Stimulated activated CD8-positive, alpha-beta memory T cell treated with anti-CD3 and anti-CD28 coated beads, Interleukin-7, amount 100 ng/mL, for 48 hours (primary cell): Measurements from ENCODE around the gene PCMTD2.

Source experiments
- DNase-seq, 2 donors: peaks; one replicate each; pipeline ENCODE4 v3.0.0-alpha.2; 2020; ENCODE audit warnings: low read depth in 1 of 2; ENCODE audit errors: extremely low read depth in 1 of 2

The PCMTD2 gene

DNA sequence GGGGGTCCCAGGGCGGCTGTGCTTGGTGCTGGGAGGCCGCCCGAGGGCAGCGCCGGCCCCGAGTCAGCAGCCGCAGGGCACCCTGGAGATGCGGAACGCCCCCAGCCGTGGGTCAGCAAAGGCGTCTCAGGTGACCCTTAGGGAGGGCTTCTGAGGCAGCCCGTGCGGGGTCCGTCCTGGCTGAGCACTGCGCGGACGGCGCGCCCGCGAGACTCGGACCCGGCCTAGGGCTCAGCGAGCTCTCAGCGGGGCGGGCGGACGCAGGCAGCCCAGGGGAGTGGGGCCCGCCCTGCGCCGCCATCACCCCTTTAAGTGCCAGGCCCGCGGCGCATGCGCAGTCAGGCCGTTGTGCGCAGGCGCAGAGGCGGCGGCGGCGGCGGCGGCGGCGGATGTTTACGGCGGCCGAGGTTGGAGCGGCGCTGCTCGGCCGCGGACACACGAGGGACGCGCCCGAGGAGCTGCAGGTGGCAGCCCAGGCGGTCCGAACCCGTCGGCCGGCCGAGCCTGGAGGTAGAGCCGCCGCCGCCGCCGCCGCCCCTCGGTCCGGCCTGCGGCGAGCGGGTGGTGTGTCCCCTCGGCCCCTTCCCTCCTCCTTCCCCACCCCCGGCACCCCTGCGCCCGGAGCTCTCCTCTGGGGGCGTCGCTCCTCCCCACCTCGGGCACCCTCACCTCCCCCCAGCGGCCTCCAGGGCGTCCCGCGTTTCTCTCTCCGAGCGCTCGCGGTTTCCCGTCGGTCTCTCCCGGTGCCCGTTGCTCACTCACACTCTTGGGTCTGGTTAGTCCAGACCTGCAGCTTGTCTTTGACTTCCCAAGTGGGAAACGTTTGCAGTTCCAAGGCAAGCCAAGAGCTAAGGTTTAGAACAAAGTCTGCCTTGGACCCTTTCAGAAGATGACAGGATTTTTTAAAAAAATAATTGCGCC lies at the start of gene PCMTD2:
TSS of gene PCMTD2 (plus strand) at position 388 of the 921 bp plus-strand sequence. CDS start 4,218 bp downstream, outside the sequence.
- DNase-seq, result peak; percentile 64 to 71

DNA sequence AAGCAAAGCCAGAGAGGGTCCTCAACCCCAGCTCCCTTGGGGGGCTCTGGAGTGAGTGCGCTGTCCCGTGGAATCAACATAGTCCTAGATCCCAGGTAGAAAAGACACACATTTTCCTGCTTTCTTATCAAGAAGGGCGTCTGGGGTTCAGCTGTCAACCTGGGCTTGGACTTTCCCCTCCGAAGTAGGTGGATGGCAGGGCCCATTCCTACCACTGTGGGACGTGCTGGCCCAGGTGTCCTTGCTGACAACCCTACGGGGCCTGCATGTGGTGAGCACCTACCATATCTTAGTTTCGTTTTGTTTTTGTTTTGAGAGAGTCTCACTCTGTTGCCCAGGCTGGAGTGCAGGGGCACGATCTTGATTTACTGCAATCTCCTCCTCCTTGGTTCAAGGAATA lies 48.9 kb upstream of the PCMTD2 start:
- no peak for DNase-seq

DNA sequence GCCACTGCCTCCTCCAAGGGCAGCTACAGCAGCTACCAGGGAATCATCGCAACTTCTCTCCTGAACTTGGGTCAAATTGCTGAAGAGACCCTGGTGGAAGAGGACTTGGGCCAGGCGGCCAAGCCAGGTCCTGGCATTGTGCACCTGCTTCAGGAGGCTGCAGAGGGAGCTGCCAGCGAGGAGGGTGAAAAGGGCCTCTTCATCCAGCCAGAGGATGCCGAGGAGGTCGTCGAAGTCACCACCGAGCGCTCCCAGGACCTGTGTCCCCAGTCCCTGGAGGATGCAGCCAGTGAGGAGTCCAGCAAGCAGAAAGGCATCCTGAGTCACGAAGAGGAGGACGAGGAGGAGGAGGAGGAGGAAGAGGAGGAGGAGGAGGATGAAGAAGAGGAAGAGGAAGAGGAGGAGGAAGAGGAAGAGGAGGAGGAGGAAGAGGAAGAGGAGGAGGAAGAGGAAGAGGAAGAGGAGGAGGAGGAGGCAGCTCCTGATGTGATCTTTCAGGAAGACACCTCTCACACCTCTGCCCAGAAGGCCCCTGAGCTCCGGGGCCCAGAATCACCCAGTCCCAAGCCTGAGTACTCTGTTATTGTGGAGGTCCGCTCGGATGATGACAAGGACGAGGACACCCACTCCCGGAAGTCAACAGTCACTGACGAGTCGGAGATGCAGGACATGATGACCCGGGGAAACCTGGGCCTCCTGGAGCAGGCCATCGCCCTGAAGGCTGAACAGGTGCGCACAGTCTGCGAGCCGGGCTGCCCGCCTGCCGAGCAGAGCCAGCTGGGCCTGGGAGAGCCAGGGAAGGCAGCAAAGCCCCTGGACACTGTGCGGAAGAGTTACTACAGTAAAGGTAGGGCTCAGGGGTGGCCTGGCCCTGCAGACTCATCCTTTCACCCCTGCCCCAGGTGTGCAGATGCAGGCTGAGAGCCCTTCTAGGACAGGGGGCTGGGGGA lies 47.6 kb upstream of the PCMTD2 start:
- no peak for DNase-seq

DNA sequence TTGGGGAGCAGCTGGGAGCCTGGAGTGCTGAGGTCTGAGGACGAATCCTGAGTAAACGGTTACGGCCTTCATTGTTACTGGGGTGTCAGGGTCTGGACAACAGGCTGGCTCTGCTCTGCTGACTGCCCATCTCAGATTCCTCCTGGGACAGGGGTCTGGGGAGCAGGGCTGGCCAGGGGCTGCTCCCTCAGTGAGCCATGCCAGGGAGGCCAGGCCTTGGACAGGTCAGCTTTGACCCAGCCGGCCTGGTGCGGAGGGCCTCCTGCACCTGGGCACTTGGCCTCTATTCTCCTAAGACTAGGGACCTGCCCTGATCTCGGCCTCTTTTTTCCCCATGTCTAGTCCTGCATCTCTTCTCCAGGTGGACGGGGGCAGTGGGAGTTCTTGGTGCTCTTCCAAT lies 46.4 kb upstream of the PCMTD2 start:
- DNase-seq, result no peak

DNA sequence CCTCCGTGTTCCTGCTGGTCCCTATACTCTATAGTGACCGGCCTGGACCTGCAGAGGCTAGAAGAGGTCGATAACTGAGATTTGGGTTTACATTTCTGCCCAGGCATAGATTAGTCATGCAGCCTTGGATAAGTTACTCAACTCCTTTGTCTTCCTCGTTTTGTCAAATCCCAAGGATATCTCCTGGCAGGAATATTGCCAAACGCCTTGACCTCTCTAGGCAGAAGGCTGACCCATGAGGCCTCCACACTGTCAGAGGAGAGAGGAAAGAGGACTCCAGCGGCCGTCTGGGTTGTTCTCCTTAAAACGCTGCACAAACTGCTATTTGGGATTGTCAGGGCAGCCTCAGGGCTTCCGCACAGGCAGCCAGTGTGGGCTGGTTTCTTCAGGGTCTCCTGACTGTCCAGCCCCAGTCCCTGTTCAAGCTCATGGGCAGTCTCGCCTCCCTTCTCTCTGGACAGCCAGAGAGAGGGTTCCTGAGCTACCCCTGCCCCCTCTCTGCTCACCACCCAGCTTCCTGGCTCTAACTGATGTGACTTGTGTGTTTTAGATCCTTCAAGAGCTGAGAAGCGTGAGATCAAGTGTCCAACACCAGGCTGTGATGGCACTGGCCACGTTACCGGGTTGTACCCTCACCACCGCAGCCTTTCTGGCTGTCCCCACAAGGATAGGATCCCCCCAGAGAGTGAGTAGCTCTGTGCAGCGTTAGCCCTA lies 44.7 kb upstream of the PCMTD2 start:
- DNase-seq, result no peak

DNA sequence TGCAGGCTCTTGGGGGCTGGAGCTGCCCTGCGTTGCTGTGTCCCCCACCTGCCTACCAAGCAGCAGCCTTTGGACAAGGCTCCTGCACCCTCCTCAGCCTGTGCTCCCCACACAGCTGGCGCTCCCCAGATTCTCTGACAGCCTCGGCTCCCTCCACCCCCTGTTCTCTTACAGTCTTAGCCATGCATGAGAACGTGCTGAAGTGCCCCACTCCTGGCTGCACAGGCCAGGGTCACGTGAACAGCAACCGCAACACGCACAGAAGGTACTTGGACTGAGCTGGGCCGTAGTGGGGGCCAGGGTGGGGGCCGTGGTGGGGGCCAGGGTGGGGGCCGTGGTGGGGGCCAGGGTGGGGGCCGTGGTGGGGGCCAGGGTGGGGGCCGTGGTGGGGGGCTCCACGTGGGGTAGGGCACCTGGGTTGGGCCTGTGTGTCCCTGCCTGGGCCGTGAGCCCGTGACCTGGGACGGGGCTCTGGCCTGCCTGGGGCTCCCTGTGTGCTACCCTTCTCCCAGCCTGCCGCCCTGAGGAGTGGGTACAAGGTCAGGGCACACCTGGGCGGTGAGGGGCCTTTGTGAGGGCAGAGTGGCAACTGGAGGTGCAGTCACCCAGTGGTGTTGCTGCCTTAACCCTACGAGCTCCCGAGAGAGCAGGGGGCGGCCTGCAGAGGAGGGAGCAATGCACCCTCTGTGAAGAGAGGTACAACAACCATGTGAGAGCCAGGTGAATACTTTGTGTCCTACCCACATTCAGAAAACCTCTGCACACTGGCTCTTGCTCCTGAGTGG lies 43.5 kb upstream of the PCMTD2 start:
- no peak for DNase-seq

GRCh38 chr20:64212755-64213154 lies 42.8 kb upstream of the PCMTD2 start:
- no peak for DNase-seq

- DNase-seq, result no peak
These were observed 41.4 kb upstream of the PCMTD2 start for GRCh38 chr20:64214113-64214512.

DNA sequence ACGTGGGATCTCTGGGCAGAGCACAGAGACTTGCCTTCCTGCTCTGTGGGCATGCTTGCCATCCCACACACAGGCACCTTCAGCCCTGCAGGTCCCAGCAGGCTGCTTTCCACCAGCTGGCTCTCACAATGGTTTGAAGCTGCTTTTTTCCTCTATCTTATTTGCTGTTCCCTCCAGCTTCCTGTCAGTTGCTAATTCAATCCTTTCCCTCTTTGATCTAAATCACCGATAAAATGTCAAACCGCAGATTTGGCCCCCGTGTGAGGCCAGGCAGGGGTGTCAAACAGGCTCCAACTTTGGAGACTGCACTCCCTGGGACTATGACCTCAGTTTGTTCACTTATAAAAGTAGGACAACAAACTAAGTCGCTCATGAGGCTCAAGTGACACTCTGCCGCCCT lies 40.6 kb upstream of the PCMTD2 start:
- DNase-seq, result no peak

GRCh38 chr20:64216036-64216435 lies 39.5 kb upstream of the PCMTD2 start:
- no peak for DNase-seq

GRCh38 chr20:64216910-64217309 lies 38.6 kb upstream of the PCMTD2 start:
- DNase-seq, result no peak

DNA sequence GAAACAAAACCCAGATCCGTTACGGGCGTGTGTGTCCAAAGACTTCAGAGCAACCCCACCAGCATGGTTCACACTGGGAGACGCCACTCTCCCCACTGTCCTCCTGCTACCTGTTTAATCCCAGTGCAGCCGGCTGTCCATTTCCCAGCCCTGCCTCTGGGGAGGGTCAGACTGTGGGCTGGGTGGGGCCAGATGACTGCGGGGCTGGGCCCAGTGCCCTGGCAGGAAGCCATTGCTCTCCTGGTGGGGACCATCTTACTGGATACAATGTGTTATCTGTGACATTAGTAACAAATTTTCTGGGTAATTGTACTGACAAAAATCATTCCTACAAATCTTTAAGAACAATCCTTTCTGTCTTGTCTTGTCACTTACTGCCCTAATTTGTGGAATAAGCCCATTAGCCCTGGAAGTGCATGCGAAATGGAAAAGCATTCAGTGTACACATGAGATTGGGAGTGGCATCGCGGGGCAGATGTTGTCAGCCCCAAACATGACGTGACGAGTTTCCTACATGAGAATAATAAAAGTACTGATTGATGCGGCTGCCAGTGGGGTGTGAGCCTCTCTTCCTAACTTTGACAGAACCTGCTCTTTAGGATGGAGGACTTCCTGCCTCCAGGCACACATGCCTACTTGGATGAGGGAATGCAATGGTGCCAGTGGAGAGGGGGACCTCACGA lies 37.9 kb upstream of the PCMTD2 start:
- no peak for DNase-seq

DNA sequence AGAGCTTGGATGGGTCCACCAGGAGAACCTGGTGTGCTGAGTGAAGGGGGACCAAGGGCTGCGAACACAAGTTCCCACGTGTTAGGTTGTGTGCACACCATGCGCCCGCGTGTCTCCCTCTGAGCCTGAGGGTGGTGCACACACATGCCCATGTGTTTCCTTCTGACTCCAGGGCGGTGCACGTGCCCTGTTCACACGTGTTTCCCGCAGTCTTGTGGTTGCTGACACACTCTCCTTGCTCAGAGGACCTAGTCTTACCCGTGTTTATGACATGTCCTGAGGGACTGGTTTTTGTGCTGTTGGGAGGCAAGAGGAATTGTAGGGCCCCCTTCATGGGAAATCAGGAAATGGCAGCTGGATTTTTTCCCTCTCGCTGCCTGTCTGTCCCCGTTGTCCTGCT lies 36.3 kb upstream of the PCMTD2 start:
- no peak for DNase-seq

- DNase-seq, result no peak
These were observed 35.8 kb upstream of the PCMTD2 start for GRCh38 chr20:64219730-64220129.

GRCh38 chr20:64220420-64220819 lies 35.1 kb upstream of the PCMTD2 start:
- DNase-seq, result no peak

- no peak for DNase-seq
These were observed 34.5 kb upstream of the PCMTD2 start for GRCh38 chr20:64220891-64221527.

GRCh38 chr20:64222291-64222735 lies 33.2 kb upstream of the PCMTD2 start:
- no peak for DNase-seq

DNA sequence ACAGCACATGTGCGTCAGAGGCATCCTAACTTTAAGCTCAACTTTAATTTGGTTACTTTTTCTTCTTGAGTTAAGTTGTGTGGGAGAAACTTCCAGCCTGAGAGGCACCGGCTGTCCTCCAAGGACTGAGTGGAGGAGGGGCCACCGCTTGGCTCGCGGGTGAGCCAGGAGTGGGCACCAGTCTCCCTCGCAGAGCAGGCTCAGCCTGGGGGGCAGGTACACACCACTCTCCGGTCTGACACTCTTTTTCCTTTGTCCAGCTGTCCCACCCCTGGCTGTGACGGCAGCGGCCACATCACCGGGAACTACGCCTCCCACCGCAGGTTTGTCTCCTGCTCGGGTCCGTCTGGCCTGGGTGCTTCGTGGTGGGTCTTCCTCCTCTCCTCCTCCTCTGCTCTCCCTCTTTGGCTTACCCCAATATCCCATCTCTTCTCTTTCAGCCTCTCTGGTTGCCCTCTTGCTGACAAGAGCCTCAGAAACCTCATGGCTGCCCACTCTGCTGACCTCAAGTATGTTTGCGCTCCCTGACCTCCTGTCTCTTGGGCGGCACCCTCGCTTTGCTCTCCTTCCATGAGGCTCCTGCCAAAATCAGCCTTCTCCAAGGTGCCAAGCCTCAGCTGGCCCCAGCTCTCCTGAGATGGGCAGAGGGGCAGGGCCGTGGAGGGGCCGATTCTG lies 32.6 kb upstream of the PCMTD2 start:
- DNase-seq, result no peak
